Stimulated activated naive CD8-positive, alpha-beta T cell treated with anti-CD3 and anti-CD28 coated beads, Interleukin-15, amount 100 ng/mL, for 72 hours (primary cell): Measurements from ENCODE around the gene TP53TG5.
A peak's percentile ranks its signal among the peaks of the same experiment; 100 is the strongest.

Source experiments
- ATAC-seq: fragments of 150-1000 bp; cut with Tn5 transposase; 2 replicates; pipeline ENCODE4 v1.10.0; 2021; ENCODE audit warnings: mild to moderate bottlenecking, moderate library complexity
- DNase-seq, 2 donors: peaks; one replicate each; pipeline ENCODE4 v3.0.0; 2021 to 2022
- H3K27ac Mint-ChIP-seq, 2 donors: one replicate each; pipeline ENCODE4 v1.8.0; 2022; ENCODE audit warnings: mild to moderate bottlenecking in 2 of 2, mixed read lengths in 2 of 2, moderate library complexity in 2 of 2
- H3K27me3 Mint-ChIP-seq: one replicate; pipeline ENCODE4 v1.8.0; 2022; ENCODE audit warnings: mixed read lengths
- H3K4me1 Mint-ChIP-seq: one replicate; pipeline ENCODE4 v1.8.0; 2022; ENCODE audit warnings: mild to moderate bottlenecking, mixed read lengths
- H3K4me3 Mint-ChIP-seq, 2 donors: one replicate each; pipeline ENCODE4 v1.8.0; 2022; ENCODE audit warnings: mild to moderate bottlenecking in 2 of 2, mixed read lengths in 2 of 2, moderate library complexity in 1 of 2
- H3K9me3 Mint-ChIP-seq, 2 donors: one replicate each; pipeline ENCODE4 v1.8.0; 2022; ENCODE audit warnings: mixed read lengths in 2 of 2

The TP53TG5 gene

DNA sequence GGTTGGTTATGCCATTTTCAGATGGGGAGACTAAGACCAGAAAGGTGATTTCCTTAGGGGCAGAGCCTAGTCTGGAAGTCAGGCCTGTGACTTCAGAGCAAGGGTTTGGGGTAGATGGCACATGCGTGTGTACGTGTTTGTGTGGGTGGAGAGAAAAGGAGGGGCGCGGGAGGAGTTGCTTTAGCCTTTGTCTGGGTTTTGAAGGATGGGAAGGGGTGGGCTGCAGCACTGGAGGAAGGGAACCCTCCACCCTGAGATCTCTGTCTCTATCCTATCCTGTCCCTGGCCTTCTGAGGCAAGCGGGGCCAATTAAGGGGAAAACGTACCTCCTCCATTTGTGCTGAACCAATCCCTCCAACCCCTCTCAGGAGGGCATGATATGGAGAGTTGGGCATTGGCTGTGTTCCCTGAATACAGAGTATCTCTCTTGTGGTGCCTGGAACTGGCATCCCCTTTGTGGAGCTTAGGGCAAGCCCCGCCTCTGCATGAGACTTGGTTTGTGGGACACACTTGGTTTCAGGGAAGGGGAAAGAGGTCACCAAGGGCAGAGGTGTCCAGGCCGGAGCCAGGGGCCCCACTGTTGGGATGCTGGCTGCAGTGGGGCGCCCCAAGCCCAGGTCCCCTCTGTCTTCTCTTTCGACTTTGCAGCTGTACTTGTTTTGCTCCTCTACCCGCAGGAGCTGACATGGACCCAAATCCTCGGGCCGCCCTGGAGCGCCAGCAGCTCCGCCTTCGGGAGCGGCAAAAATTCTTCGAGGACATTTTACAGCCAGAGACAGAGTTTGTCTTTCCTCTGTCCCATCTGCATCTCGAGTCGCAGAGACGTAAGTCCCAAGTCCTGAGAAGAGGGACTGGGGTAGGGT lies 29.9 kb upstream of the TP53TG5 start, which contains the start of gene DBNDD2:
Gene DBNDD2 (plus strand): TSS at position 507 of the 863 bp plus-strand sequence. CDS start 179 bp downstream, at position 686.
- ATAC-seq (peak; percentile 46), DNase-seq (peak in 1 of 2 donors; percentile 28)
- peaks cover 35% of the 10 kb centered on the region for H3K4me1 Mint-ChIP-seq
- H3K4me3 Mint-ChIP-seq = peak within 1 kb of the TSS; percentile 89 to 92
- no peaks in the 10 kb centered on the region for H3K27me3 Mint-ChIP-seq
- peak within 1 kb of the TSS in 1 of 2 donors; percentile 92 for H3K27ac Mint-ChIP-seq
- H3K9me3 Mint-ChIP-seq = no peaks in the 10 kb centered on the region

DNA sequence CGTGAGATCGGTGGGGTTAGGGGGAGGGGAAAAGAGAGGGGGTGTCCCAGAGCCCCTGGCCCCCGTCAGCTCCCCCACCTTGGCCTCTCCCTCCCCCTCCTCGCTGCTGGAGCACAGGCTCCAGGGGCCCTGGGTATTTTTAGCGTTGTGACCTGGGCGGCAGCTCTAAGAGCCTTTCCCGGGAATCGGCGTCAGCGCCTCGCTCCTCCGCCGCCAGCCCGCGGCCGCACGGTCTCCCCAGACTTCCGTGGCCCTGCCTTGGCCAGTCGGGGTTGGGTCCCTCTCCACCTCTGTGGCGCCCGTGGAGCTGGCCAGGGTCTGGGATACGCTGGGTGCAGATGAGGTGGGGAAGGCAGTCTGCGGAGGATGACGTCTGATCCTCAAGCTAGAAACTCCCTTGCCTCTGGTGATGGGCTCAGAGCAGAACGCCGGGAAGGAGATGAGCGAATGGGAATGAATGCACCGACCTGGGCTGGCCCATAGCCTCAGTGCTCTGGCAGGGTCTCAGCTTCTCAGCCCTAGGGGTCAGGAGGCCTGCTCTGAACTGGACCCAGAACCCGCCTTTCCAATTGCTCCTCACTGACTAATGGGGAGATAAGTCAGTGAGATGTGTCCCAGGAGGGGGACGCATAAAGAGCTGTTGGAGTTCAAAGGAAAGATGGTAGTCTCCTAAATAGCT lies 29.1 kb upstream of the TP53TG5 start:
- ATAC-seq = peak; percentile 17
- no peaks in the 10 kb centered on the region for H3K27me3 Mint-ChIP-seq
- peaks cover 35% of the 10 kb centered on the region for H3K4me1 Mint-ChIP-seq
- H3K4me3 Mint-ChIP-seq = peak overlapping the region; percentile 89 to 92
- H3K27ac Mint-ChIP-seq = peak overlapping the region; percentile 92 to 95
- peaks cover 0 to 2% of the 10 kb centered on the region in 2 donors for H3K9me3 Mint-ChIP-seq
- peak in 1 of 2 donors; percentile 14 for DNase-seq

DNA sequence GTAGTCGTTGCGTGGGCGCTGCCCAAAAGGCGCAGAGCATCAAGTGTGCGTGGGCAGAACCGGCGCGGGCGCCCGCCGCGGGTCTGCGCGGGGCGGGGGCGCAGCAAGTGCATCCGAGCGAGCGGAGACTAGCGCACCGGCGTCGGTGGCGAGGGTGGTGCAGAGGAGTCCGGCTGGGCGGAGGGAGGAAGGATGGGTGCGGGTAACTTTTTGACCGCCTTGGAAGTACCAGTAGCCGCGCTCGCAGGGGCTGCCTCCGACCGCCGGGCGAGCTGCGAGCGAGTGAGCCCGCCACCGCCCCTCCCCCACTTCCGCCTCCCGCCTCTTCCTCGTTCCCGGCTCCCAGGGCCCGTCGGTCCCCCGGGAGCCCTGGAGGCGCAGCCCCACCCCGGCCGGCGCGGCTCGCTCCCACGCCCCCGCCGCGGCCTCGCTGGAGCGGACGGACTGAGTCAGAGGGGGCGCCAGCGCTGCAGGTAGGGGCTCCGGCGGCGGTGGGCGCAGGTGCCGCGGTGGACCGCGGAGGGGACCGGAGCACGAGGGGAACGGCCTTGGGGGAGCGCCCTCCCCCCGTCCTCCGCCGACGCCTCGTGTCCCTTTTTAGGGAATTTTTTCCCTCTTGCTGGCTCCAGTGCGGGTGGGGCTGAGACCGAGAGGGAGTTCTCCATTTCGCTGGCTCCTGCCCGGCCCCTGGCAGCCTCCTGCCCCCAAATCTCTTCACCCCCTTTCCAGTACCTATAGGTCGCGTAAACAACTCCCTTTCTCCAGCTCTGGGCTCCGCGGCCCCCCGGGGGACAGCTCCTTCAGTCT lies 28.3 kb upstream of the TP53TG5 start:
- H3K4me1 Mint-ChIP-seq = peaks cover 41% of the 10 kb centered on the region
- DNase-seq (peak; percentile 25 to 42), ATAC-seq (peak; percentile 68)
- peak overlapping the region; percentile 92 to 95 for H3K27ac Mint-ChIP-seq
- no peaks in the 10 kb centered on the region for H3K27me3 Mint-ChIP-seq
- peak overlapping the region; percentile 89 to 92 for H3K4me3 Mint-ChIP-seq
- H3K9me3 Mint-ChIP-seq = peaks cover 6 to 9% of the 10 kb centered on the region in 2 donors

- peak; percentile 47 for ATAC-seq
- Mint-ChIP-seq H3K4me1 (peaks cover 41% of the 10 kb centered on the region), H3K4me3 (peak overlapping the region; percentile 89 to 92), H3K9me3 (peaks cover 6 to 17% of the 10 kb centered on the region in 2 donors), H3K27ac (no peak overlapping the region), H3K27me3 (no peaks in the 10 kb centered on the region)
- DNase-seq = peak; percentile 20 to 46
These were observed 27.6 kb upstream of the TP53TG5 start for GRCh38 chr20:45405571-45406259.

DNA sequence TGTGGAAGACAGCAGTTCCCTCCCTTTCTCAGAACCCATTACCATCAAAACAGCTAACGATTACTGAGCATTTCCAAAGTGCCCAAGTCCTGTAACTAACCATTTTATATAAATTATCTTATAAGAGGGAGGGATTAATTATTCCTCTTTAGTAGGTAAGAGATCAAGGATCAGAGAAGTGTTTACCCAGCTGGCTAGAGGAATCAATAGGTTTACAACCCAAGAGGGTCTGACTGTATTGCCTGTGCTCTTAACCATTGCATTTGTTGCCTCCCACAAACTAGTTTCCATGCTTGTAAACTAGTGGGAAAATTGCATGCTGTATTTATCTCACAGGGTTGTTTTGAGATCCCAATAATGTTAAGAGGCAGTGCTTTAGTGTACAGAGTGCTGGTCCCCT lies 26.3 kb upstream of the TP53TG5 start:
- no peaks in the 10 kb centered on the region for H3K27me3 Mint-ChIP-seq
- peaks cover 41% of the 10 kb centered on the region for H3K4me1 Mint-ChIP-seq
- H3K4me3 Mint-ChIP-seq = peak overlapping the region; percentile 69 to 92
- DNase-seq (no peak), ATAC-seq (no peak)
- H3K9me3 Mint-ChIP-seq = peaks cover 11 to 29% of the 10 kb centered on the region in 2 donors
- H3K27ac Mint-ChIP-seq = peak overlapping the region in 1 of 2 donors; percentile 74

GRCh38 chr20:45402946-45403345 lies 24.8 kb upstream of the TP53TG5 start:
- DNase-seq (no peak), ATAC-seq (no peak)
- no peaks in the 10 kb centered on the region for H3K27me3 Mint-ChIP-seq
- H3K9me3 Mint-ChIP-seq = peaks cover 11 to 35% of the 10 kb centered on the region in 2 donors
- no peak overlapping the region for H3K4me3 Mint-ChIP-seq
- H3K4me1 Mint-ChIP-seq = peaks cover 31% of the 10 kb centered on the region
- no peak overlapping the region for H3K27ac Mint-ChIP-seq

GRCh38 chr20:45400346-45401031 lies 22.4 kb upstream of the TP53TG5 start:
- H3K4me3 Mint-ChIP-seq = no peak overlapping the region
- no peak overlapping the region for H3K27ac Mint-ChIP-seq
- no peaks in the 10 kb centered on the region for H3K27me3 Mint-ChIP-seq
- peaks cover 11 to 35% of the 10 kb centered on the region in 2 donors for H3K9me3 Mint-ChIP-seq
- ATAC-seq = no peak
- DNase-seq = no peak
- H3K4me1 Mint-ChIP-seq = peaks cover 20% of the 10 kb centered on the region

DNA sequence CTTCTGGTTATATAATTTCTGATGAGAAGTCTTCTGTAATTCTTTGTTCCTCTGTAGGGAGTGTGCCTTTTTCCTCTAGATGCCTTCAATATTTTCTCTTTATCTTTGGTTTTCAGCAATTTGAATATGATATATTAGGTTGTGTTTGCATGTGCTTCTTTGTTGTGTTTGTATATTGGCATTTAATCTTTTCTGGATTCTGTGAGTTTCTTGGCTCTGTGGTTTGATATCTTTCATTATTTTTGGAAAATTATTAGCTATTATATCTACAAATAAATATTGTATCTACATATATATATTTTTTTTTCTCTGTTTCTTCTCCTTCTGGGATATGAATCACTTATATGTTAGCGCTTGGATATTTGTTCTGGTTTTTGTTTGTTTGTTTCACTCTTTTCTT lies 20.9 kb upstream of the TP53TG5 start:
- Mint-ChIP-seq H3K27me3 (no peaks in the 10 kb centered on the region), H3K27ac (no peak overlapping the region), H3K4me3 (no peak overlapping the region), H3K9me3 (peaks cover 11 to 35% of the 10 kb centered on the region in 2 donors), H3K4me1 (peaks cover 10% of the 10 kb centered on the region)
- no peak for DNase-seq
- no peak for ATAC-seq

DNA sequence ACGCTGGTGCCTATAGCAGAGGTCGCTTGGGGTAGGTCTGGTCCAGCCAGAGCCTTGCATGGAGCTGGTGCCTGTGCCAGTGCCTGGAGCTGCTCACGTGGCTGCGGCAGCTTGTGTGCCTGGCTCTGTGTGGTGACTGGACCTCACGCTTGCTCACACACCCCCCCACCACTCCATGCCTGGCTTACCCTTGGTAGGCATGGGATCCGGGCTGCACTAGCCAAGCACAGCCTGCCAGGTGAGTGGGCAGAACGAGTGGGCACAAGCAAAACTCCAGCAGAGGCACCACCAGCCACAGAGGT lies 16.9 kb upstream of the TP53TG5 start:
- H3K27ac Mint-ChIP-seq = no peak overlapping the region
- H3K4me1 Mint-ChIP-seq = peaks cover 19% of the 10 kb centered on the region
- DNase-seq (no peak), ATAC-seq (no peak)
- no peaks in the 10 kb centered on the region for H3K27me3 Mint-ChIP-seq
- no peak overlapping the region for H3K4me3 Mint-ChIP-seq
- H3K9me3 Mint-ChIP-seq = peaks cover 4 to 11% of the 10 kb centered on the region in 2 donors

DNA sequence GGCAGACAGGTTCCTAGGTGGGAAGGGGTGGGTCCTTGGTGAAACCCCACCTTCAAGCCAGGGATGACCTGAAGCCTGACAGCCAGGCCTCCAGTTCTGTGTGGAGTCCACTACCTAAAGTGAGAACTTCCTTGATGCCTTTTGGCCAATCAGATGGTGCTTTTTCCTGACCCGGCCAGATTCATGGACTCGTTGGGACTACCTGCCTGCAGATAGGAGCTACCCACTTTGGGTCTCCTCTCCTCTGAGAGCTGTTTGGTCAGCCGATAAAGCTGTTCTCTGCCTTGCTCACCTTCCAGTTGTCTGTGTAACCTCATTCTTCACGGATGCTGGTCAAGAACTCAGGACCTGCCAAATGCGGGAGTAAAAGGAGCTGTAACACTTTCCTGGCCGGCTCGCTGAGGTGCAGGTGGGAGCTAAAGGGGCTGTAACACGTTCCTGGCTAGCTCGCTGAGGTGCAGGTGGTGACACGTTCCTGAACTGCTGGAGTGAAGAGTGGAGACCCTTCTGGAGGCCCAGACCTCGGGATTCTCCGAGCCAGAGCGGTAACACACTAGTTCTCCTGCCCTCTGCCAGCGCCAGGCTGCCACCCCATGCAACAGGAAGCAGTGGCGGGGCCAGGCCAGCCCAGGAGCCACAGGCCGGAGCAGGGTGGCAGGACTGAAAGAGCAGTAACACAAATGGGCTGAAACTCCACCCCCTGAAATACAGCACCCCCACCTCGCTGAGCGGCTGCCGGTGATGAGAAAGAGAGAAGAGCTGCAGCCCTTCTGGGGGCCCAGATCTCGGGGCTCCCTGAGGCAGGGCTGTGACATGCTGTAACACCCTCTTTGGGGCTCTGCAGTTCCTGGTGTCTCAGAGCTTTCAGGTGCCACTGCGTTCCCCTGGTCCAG lies 16.3 kb upstream of the TP53TG5 start:
- H3K9me3 Mint-ChIP-seq = peaks cover 0 to 5% of the 10 kb centered on the region in 2 donors
- no peak overlapping the region for H3K27ac Mint-ChIP-seq
- peaks cover 21% of the 10 kb centered on the region for H3K4me1 Mint-ChIP-seq
- no peak for ATAC-seq
- no peaks in the 10 kb centered on the region for H3K27me3 Mint-ChIP-seq
- no peak overlapping the region for H3K4me3 Mint-ChIP-seq
- DNase-seq = no peak

DNA sequence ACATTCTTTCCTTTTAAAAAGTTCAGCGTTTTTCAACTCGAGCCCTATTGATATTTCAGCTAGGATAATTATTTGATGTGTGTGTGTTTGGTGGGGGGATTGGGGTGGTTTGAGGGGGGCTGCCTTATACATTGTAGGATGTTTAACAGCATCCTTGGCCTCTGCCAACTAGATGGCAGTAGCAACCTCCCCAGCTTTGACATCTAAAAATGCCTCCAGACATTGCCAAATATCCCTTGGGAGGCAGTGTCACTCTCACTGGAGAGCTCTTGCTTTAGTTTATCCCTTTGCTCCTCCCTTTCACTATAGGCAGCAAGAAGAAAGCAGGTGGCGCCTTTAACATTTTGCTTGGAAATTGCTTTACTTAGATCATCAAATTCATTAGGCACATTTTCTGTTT lies 14.6 kb upstream of the TP53TG5 start:
- Mint-ChIP-seq H3K4me1 (peaks cover 29% of the 10 kb centered on the region), H3K4me3 (no peak overlapping the region), H3K27ac (no peak overlapping the region), H3K27me3 (no peaks in the 10 kb centered on the region), H3K9me3 (no peaks in the 10 kb centered on the region)
- ATAC-seq (no peak), DNase-seq (no peak)

- Mint-ChIP-seq H3K4me1 (peaks cover 29% of the 10 kb centered on the region), H3K9me3 (peaks cover 9 to 11% of the 10 kb centered on the region in 2 donors), H3K4me3 (no peak overlapping the region), H3K27me3 (no peaks in the 10 kb centered on the region), H3K27ac (peak overlapping the region in 1 of 2 donors; percentile 34)
- ATAC-seq (no peak), DNase-seq (no peak)
These were observed 13.4 kb upstream of the TP53TG5 start for GRCh38 chr20:45391559-45391958.

DNA sequence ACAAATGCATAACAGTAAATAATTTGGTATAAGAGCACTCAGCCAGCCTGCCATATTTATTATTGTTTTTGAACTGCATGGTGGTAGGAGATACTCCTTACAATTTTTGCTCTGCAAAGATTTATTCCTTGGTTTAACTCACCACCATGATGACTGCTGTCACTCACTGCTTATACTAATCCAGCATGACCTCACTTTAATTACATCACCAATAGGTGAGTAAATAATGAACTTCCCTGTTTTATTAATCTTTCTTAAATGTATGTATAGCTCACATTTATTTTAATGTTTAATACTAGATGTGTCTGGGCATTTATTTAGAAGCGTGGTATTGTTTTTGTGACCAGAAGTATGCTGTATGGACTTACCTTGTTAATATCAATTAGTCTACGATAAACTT lies 12.8 kb upstream of the TP53TG5 start:
- H3K9me3 Mint-ChIP-seq = peaks cover 9 to 12% of the 10 kb centered on the region in 2 donors
- H3K4me3 Mint-ChIP-seq = no peak overlapping the region
- no peak for DNase-seq
- no peaks in the 10 kb centered on the region for H3K27me3 Mint-ChIP-seq
- ATAC-seq = no peak
- no peak overlapping the region for H3K27ac Mint-ChIP-seq
- peaks cover 27% of the 10 kb centered on the region for H3K4me1 Mint-ChIP-seq

- H3K4me1 Mint-ChIP-seq = peaks cover 25% of the 10 kb centered on the region
- DNase-seq (no peak), ATAC-seq (no peak)
- H3K27me3 Mint-ChIP-seq = no peaks in the 10 kb centered on the region
- no peak overlapping the region for H3K4me3 Mint-ChIP-seq
- peaks cover 9 to 12% of the 10 kb centered on the region in 2 donors for H3K9me3 Mint-ChIP-seq
- H3K27ac Mint-ChIP-seq = no peak overlapping the region
These were observed 9.1 kb upstream of the TP53TG5 start for GRCh38 chr20:45387274-45387673.
